ENCODE data around the gene ARHGEF25.
"Not testable (repeated sequence)": the region's sequence is repeated elsewhere in the genome, so short reads cannot be mapped to it uniquely, and the experiment has no call there.

The ARHGEF25 gene

DNA sequence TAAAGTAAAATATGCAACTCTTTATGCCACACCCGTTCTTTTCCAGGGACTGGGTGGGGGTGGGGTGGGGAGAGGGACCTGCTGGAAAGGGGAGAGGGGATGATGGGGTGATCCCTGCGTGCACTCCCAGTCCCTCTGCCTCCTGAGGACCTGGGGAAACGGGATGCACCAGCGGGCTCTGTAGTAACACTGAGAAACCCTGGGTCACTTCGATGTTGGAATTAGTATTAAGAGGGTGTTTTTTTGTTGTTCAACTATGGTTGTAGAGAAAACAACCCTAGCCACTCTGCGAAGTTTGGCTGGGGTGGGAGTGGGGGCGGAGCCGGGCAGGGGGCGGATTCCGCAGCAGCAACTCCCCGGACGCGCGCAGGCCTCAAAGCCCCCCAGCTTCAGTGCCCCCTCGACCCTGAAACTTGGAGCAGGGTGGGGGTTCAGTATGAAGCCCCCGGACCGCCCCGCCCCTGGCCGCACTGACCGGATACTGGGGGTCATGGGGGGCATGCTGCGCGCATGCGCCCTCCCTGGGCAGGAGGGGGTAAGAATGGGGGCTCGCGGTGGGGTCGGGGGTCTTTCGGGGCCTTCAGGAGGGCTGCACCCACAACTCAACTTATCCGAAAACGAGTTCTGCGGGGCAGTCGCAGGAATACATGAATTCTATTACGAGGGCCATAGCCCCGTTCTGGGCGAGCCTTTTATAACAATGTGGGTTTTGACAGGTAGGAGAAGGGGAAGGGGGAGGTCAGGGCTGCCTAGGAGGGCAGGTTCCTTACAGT lies 1.3 kb upstream of the ARHGEF25 start:
- no peak for DNase-seq

DNA sequence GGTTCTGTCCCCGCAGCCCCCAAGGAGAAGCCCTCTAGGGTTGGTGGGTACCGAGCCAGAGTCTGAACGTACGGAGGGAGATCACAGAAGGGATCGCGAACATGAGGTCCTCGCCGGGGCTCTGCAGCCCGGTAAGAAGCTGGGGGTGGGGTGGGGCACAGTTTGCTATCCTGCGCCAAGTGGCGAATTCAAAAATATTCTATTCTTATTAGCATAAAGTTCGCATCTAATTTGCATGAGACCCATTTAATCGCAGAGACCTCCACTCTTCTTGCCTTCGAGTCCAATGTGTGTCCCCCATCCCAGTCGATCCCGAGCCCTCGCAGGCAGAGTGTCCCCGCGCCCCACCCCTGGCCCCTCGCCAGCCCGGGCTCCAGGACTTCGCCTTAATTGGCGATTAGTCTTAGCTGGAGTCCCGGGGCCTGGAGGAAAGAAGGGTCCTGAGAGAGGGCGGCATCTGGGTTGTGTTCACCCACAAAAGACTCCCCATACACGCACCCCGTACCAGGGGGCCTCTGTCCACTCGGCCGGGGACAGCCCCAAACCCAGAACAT lies 604 bp upstream of the ARHGEF25 start:
- DNase-seq = no peak

DNA sequence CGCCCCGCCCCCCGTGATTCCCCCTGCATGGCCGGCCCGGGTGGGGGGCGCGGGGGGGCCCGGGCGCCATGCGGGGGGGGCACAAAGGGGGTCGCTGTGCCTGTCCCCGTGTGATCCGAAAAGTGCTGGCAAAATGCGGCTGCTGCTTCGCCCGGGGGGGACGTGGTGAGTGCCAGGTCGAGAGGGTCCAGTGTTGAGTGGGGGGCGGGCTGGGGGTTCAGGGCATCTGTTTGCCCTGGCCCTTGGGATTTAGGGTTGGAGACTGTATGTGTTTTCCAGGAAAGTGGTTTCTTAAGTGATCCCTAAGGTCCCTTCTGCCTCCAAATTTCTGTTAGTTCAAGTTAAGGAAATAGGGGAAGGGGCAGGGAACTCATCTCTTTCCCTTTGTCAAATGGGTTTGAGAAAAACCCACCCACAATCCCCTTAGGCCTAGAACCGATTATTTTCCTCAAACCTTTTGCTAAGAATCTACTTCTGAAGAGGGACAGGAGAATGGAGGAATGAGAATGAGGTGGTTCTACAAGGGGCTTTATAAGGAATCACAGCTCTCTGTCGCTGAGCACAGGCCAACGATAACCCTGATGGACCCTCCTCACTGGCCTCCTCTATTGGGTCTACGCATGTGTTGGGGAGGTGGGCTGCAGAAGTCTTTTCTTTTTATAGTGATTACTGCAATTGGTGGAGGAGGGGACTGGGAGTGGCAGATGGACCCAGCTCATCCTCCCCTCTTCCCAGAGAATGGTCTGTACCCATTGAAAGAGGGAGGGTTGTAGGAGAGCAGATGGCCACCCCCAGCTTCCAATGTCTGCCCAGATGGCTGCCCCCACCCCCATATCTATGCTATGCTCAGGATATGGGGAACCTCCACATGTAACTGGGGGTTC lies 834 bp downstream of the ARHGEF25 start:
- no peak for DNase-seq

DNA sequence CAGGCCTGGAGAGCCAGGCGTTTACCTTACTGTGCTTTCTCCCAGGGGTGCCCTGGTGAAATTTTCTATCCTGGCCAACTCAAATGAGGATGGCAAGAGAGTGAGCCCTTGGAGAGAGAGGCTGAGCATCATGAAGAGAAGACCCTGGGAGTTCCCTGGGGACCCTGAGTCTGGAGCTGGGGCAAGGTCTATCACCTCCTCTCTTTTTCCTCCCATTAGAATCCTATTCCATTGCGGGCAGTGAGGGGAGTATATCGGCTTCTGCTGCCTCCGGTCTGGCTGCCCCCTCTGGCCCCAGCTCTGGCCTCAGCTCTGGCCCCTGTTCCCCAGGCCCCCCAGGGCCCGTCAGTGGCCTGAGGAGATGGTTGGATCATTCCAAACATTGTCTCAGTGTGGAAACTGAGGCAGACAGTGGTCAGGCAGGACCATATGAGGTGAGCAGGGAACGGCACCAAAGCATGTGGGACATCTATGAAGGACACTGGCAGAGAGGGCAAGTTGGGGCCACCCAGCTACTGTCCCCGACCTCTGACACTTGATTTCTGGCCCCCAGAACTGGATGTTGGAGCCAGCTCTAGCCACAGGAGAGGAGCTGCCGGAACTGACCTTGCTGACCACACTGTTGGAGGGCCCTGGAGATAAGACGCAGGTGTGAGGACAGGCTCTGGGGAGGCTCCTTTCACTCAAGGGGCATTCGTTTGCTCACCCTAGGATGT lies 1.6 kb downstream of the ARHGEF25 start:
- DNase-seq = no peak

DNA sequence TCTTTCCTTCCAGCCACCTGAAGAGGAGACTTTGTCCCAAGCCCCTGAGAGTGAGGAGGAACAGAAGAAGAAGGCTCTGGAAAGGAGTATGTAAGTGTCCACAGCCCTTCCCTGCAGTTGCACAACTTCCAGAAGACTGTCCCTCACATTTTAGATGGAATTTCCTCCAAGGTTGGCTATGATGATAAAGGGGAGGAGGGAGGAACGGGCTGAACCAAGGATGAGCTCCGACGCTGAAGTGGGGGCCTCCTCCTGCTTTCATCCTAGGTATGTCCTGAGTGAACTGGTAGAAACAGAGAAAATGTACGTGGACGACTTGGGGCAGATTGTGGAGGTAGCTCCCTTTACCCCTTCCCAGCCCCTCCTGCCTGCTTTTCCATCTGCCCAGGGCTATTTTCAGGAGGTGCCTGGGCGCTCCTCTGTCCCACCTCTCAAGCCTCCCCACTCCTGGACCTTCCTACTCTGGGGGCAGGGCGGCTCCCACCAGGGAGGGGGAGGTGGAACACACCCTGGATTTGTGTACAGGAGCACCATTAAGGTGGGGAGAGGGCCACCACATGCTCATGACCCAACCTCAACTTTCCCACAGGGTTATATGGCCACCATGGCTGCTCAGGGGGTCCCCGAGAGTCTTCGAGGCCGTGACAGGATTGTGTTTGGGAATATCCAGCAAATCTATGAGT lies 2.3 kb downstream of the ARHGEF25 start:
- DNase-seq = no peak

DNA sequence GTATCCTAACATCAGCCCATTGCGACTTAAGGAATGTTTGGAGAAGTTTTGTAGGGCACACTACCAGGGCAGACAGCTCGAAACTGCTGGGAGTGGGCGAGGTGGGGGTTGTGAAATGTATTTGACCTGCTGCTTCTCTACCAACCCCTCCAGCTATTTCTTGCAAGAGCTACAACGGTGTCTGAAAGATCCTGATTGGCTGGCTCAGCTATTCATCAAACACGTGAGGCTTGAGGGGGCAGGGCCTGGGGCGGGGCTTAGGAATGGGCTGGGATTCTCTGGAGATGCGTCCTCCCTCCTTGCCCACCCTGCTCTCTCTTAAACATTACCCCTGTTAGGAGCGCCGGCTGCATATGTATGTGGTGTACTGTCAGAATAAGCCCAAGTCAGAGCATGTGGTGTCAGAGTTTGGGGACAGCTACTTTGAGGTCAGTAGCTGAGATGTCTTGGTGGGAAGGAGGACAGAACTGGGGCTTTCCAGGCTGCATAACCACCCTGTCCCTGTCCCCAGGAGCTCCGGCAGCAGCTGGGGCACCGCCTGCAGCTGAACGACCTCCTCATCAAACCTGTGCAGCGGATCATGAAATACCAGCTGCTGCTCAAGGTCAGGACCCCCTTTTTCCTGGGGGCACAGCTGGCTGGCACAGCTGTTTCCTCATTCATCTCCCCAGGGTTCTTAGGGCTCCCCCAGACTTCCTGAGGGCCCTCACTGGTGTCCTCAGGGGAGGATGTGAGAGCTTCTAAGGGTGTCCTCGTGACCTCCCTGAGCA lies 3.1 kb downstream of the ARHGEF25 start:
- no peak for DNase-seq

DNA sequence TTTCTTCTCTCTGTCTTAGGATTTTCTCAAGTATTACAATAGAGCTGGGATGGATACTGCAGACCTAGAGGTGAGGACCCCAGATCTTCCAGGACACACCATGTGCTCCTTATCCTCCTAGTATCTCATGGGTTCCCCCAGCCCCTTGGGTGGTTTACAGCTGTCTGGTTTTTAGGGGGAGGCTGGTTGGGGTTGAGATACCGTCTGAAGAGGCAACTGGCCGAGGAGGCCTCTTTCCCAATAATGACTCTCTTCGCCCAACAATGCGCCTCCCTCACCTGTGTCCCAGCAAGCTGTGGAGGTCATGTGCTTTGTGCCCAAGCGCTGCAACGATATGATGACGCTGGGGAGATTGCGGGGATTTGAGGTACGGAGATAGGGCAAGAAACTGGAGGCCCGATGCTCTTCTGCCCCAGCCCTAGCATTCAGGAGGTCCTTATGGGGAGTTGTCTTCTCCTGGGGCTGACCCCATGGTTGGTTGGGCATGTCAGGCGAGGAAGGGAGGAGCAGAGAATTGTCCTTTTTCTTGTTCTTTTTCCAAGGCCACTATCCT lies 3.8 kb downstream of the ARHGEF25 start:
- DNase-seq = no peak

DNA sequence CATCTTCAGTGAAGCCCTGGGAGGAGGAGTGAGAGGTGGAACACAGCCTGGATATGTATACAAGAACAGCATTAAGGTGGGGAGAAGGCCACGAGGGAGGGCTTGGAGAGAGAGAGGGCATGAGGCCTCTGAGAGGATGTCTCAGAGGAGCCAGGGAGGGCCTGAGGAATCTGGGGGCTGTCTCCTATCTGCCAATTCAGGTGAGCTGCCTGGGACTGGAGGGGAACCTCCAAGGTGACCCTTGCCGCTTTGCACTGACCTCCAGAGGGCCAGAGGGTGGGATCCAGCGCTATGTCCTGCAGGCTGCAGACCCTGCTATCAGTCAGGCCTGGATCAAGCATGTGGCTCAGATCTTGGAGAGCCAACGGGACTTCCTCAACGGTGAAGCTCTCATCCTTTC lies 4.4 kb downstream of the ARHGEF25 start:
- no peak for DNase-seq

DNA sequence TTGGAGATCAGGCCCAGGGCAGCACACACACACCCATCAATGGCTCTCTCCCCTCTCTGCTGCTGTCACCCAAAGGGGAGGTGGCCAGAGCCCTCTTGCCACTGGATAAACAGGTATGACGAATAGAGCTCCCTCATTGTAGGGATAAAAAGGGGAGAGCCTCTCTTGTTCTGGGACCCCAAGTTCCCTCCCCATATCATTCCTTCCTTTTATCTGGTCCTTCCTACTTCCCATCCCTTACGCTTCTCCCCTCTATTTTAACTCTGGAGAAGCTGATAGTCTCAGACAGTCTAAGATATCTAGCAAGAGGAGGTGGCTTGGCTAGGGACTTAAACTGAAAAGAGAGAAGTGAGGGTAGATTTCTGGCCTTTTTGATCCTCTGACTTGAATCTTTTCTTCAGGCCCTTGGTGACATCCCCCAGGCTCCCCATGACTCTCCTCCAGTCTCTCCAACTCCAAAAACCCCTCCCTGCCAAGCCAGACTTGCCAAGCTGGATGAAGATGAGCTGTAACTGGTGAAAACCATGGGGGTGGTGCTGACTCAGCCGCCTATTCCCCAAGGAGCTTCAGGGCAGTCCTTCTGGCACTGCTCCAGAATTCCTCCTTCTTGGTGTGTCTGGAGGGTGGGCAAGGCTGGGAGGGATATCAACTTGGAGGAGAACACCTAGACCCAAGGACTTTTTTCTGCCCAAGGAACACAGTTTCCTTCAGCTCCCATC lies 5.3 kb downstream of the ARHGEF25 start:
- no peak for DNase-seq

DNA sequence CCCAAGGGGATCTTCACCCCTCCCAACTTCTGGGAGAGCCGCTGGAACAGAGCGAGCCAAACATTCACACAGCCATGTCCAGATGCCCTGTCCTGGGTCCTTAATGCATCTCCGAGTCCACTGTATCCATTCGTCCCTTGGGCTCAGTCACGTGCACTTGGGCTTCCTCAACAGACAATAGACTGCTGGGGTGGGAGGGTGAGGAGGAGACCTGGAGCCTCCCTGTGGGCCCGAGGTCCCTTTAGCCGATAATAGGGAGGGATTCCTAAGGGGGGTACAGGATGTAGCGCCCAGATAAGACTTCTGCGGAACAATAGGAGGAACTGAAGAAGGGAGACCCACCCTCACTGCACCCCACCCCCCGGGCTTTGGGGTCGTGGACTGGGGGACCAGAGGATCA lies 6.7 kb downstream of the ARHGEF25 start:
- DNase-seq = no peak

DNA sequence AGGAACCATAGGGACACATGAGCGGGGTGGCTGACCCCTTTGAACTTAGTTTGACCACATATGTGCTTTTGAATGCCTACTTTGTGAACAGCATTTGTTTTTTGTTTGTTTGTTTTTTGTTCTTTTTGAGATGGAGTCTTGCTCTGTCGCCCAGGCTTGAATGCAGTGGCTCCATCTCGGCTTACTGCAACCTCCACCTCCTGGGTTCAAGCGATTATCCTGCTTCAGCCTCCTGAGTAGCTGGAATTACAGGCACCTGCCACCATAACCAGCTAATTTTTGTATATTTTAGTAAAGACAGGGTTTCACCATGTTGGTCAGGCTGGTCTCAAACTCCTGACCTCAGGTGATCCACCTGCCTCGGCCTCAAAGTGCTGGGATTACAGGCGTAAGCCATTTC lies 7.2 kb downstream of the ARHGEF25 start:
- DNase-seq = not testable (repeated sequence)

DNA sequence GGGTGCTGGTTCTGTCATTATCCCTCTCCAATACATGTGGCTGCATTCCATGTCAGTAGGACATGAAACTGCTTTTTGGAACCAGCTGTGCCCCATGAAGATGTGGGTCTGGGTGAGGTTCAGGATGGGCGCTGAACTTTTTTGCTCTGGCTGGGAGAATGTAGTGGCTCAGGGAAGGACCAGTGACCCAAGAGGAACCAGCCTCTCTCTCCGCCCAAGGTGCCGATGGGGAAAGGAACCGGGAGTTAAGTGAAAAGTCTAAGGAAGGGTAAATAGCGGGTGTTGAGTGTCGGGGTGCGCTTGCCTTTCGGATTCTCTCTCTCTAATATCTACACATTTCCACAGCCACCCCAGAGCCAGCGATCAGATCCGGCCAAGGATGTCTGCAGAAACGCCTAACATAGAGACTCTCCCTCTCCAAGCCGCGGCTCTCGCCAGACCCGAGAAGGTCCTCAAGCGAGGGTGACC lies 7.8 kb downstream of the ARHGEF25 start:
- DNase-seq = no peak

DNA sequence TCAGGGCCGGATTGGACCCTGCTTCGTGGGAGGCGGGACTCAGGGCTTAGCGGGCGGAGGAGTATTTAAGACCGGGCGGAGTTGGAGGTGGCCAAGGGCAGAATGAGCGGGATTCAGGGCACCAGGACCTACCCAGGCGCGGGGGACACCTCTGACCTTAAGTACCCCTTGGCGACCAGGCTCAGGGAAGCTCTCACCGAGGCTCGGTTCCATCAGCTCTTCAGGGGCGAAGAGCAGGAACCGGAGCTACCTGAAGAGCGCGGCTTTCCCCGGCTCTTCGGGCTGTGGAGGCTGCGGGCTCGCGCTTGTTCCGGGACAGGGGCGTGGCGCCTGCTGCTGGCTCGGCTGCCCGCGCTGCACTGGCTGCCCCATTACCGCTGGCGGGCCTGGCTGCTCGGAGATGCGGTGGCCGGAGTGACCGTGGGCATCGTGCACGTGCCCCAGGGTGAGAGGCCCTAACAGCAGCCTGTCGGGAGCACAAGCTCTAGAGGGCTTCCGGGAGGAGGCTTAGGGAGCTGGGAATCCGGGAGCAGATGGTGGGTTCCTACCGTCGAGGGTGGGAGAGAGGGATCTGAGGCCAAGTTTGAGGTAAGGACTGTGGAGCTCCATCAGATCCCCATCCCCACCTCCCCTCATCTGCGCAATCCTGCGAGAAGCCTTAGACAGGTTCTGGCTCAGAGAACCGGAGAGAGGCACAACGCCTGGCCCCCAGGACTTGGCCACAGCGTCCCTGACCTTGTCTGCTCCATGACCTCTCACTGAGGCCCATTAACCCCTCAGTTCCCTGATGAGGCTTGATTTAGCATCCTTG lies 8.4 kb downstream of the ARHGEF25 start:
- DNase-seq = no peak

DNA sequence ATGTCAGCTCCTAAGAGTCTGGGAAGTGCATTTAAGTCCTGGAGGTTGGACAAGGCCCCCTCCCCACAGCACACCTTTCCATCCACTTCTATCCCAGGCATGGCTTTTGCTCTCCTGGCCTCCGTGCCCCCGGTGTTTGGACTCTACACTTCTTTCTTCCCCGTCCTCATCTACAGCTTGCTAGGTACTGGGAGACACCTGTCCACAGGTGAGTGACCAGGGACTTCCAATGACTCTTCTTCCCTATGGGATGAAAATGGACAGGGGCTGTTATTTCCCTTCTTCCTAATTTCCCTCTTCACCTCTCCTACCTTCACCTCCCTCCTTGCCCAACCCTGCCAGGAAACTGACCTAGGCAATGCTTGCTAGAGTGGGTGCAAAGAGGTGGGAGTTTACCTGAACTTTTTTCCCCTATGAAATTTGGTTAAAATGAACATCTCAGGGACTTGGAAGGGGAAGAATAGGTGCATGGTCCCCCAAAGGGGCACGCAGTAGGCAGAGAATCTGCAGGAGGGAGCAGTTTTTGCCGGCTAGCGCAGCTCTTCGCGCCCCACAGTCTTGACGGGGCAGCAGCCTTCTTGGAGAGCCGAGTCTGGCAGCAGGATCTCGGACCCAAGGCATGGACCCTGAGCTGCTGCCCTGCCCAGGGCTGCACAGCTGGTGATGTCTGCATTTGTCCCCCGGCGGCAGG lies 9.2 kb downstream of the ARHGEF25 start:
- no peak for DNase-seq

DNA sequence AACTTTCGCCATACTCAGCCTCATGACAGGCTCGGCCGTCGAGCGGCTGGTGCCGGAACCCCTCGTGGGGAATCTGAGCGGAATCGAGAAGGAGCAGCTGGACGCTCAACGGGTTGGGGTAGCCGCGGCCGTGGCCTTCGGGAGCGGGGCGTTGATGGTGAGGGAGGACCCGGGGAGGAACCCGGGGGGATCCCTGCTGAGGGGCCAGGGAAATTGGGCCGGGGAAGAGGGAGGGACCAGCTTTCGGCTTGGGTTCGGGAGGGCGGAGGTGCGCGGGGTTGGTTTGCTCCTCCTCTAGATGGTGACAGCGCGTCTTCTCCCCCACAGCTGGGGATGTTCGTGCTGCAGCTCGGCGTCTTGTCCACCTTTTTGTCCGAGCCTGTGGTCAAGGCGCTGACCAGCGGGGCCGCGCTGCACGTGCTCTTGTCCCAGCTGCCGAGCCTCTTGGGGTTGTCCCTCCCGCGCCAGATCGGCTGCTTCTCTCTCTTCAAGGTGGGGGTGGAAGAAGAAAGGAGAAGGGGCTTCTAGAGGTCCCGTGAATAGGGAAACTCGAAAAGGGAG lies 9.8 kb downstream of the ARHGEF25 start:
- no peak for DNase-seq

DNA sequence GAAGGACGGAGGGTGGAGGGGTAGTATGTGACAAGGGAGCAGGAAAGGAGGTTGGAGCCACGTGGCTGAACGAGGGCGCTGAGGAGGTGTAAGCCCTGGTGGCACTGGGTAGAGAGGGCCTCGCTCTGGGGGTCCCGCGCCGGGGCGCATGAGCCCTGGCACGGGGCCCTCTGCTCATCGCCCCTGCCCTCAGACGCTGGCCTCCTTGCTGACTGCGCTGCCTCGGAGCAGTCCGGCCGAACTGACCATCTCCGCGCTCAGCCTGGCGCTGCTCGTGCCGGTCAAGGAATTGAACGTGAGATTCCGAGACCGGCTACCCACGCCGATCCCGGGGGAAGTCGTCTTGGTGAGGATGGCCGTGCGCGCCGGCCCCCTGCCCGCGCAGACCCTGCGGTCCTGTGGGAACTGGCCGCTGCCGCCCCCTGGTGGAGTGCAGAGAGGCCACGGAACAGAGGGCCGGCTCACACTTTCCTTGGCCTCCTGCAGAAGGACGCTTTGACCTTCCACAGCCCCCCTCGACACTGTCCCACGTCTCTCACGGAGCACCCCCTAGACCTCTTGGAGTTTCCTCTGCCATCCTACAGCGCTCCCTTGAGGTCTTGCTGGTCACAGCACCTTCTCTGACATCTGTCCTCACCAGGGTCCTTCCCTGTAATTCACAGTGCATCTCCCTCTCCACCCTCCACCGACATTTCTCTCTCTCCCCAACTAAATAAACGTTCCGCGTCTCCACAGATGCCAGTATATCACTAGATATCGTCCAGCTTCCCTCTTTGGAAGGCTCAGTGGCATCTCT lies 10.5 kb downstream of the ARHGEF25 start:
- DNase-seq = no peak

DNA sequence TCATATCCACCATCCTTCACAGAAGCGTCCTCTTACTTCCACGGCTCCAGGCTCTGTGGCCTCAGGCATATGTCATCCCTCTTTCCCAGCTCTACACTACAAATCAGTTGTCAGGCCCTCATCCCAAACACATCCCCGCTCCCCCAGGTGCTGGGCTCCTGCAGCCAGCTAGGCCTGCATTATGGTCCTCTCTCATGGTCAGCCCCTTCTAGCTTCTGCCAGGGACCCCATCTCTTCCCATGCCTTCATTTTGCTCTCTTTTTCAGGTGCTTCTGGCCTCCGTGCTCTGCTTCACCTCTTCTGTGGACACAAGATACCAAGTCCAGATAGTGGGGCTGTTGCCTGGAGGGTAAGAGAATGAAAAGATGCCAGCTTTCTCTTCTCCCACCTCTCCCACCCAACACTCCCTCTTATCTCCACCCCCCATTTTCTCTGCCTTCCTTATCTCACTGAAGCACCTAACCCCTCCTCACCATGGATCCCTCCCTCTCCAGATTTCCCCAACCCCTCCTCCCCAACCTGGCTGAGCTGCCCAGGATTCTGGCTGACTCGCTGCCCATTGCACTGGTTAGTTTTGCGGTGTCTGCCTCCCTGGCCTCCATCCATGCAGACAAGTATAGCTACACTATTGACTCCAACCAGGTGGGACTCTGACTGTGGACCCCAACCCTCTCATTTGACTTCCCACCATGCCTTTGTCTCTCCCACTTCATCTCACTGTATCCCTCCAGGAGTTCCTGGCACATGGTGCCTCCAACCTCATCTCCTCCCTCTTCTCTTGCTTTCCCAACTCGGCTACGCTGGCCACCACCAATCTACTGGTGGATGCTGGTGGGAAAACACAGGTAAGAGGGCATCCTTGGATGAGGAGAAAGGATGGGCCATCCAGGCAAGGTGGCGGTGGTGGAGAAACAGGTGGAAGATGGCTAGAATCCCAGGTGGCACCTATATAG lies 11.3 kb downstream of the ARHGEF25 start:
- DNase-seq = no peak
